Measurements from ENCODE around the gene KRT85. TPM values are rescaled to one million over a fixed set of nuclear protein-coding genes. Genes with fewer than 3 reads are reported as not detected.

The KRT85 gene
- total and polyA plus RNA-seq, 2 donors (not counting 3 experiments of a cell fraction or from before 2014, with no cell fraction given): not detected

GRCh38 chr12:52323416-52324152 lies 43.7 kb downstream of the KRT85 start:
- H4K20me1 ChIP-seq (replicated peaks; ENCODE audit: control insufficient read depth, extremely low read depth, insufficient read depth, low read length): no peaks in the 10 kb centered on the region
- no peaks in the 10 kb centered on the region for H3K9me3 ChIP-seq (replicated peaks; ENCODE audit: control insufficient read depth, insufficient read depth, low read length)
- dilution Hi-C loops (cut with MboI; ENCODE audit: extremely low pct_ligation_motif_present, low sequenced_read_pairs): no loop called here
- peaks cover 50 to 52% of the 10 kb centered on the region in 2 experiments for H3K27me3 ChIP-seq (ENCODE audit: control insufficient read depth in 2 of 2, insufficient read depth in 2 of 2, low read length in 2 of 2)
- no peak overlapping the region for H3K27ac ChIP-seq (ENCODE audit: insufficient read depth, low read depth, low read length)
- no TSS peak for BruUV-seq (replicated peaks)
- H2AFZ ChIP-seq (ENCODE audit: low read depth, low read length): no peak overlapping the region
- H3K79me2 ChIP-seq (ENCODE audit: control insufficient read depth, insufficient read depth, low read length): no peaks in the 10 kb centered on the region
- H3K9me1 ChIP-seq (replicated peaks; ENCODE audit: control insufficient read depth, extremely low read depth, insufficient read depth, low read length): no peaks in the 10 kb centered on the region
- H3K9ac ChIP-seq (replicated peaks; ENCODE audit: extremely low read depth, insufficient read depth, low read length): no peak overlapping the region
- no peaks in the 10 kb centered on the region for H3K36me3 ChIP-seq (ENCODE audit: control insufficient read depth in 2 of 2, extremely low read depth in 1 of 2, insufficient read depth in 2 of 2, low read length in 2 of 2)
- H3K4me3 ChIP-seq (replicated peaks in 1 of 3; ENCODE audit: insufficient read depth in 1 of 3, low read depth in 1 of 3, low read length in 3 of 3): no peak overlapping the region
- DNase-seq (ENCODE audit: low read depth, low spot score) (no peak), FAIRE-seq (no peak)
- no peak for TF ChIP-seq POLR2AphosphoS5 (IDR thresholded peaks at IDR 0.05; ENCODE audit: insufficient read depth, low read depth, low read length)
- no peak for TF ChIP-seq CTCF (IDR thresholded peaks at IDR 0.05; ENCODE audit: extremely low read depth in 1 of 2, insufficient read depth in 1 of 2, low read depth in 1 of 2, low read length in 2 of 2)
- no peak for TF ChIP-seq GATA2 (IDR thresholded peaks at IDR 0.05; ENCODE audit: insufficient read depth, insufficient read length, low read depth, low read length)
- TF ChIP-seq MAX (IDR thresholded peaks at IDR 0.05; ENCODE audit: insufficient read depth, insufficient read length): no peak
- no peak for TF ChIP-seq MYC (IDR thresholded peaks at IDR 0.05; ENCODE audit: low read depth, low read length)
- TF ChIP-seq EZH2 (IDR thresholded peaks at IDR 0.05; ENCODE audit: borderline replicate concordance, low read depth, low read length, severe bottlenecking): no peak
- no peak for TF ChIP-seq JUN (IDR thresholded peaks at IDR 0.05; ENCODE audit: borderline replicate concordance, insufficient read depth, insufficient read length, low read depth)
- TF ChIP-seq FOS (IDR thresholded peaks at IDR 0.05; ENCODE audit: borderline replicate concordance, insufficient read depth, low read length): no peak
- no peak for TF ChIP-seq POLR2A (IDR thresholded peaks at IDR 0.05; ENCODE audit: low read depth, low read length)
- no peaks in the 10 kb centered on the region for H3K4me1 ChIP-seq (ENCODE audit: control insufficient read depth, extremely low read depth, insufficient read depth, low read length)
- intact Hi-C loops (cut with micrococcal nuclease): no loop called here
- ChIA-PET CTCF (interaction anchor here (1.7 to 6.1 kb wide), 2 partner anchors 12 to 166 kb away, joined by 4 to 87 read pairs; no protein-coding TSS in a partner anchor), POLR2A (no interaction called here)
- no peak overlapping the region for H3K4me2 ChIP-seq (ENCODE audit: insufficient read depth, low read length)

All from endothelial cell of umbilical vein (primary cell).